Pancreas (tissue), 10 donors: Measurements from ENCODE around the gene GPC3. TPM values are rescaled to one million over a fixed set of nuclear protein-coding genes. Genes with fewer than 3 reads are reported as not detected.
"Not testable (repeated sequence)": the region's sequence is repeated elsewhere in the genome, so short reads cannot be mapped to it uniquely, and the experiment has no call there.

Source experiments
- ATAC-seq, 4 donors: fragments of 200-7000 bp; cut with Tn5 transposase; one replicate each; pipeline versions ENCODE4 v1.8.0 to v1.9.1; 2020; ENCODE audit warnings: mild to moderate bottlenecking in 4 of 4, moderate library complexity in 4 of 4
- DNase-seq, 6 donors: peaks; one replicate each; pipeline ENCODE4 v3.0.0-alpha.2; 2020
- FAIRE-seq: peaks from 2 replicates; lab custom pipeline; 2012; peaks lifted over from hg19 to GRCh38; lab: Jason Lieb, UNC
- H3K27ac ChIP-seq, 4 donors: fragments of 200-600 bp; sonication (generic); 1 replicate in 3 of 4; 2 replicates in 1 of 4; pipeline versions ENCODE4 v1.5.0 to v1.8.0; 2020
- H3K27me3 ChIP-seq, 4 donors: fragments of 200-600 bp; one replicate each; pipeline ENCODE4 v1.8.0; 2021
- H3K36me3 ChIP-seq, 3 donors: fragments of 200-600 bp; sonication (generic) in 1 of 3; one replicate each; pipeline versions ENCODE4 v1.5.0 to v1.8.0; 2020 to 2021
- H3K4me1 ChIP-seq, 3 donors: fragments of 200-600 bp; one replicate each; pipeline ENCODE4 v1.8.0; 2021
- H3K4me3 ChIP-seq, 4 donors: fragments of 200-600 bp; sonication (generic) in 2 of 4; one replicate each; pipeline versions ENCODE4 v1.5.0 to v1.8.0; 2020 to 2021
- H3K9me3 ChIP-seq, 4 donors: fragments of 200-600 bp; one replicate each; pipeline ENCODE4 v1.8.0; 2021
- WGBS, 2 donors: extraction: QIAGEN DNeasy Blood & Tissue Kit; methylation state at CpG; one replicate each; pipeline ENCODE4 v1.1.7; 2013; 5-methylcytosine and 5-hydroxymethylcytosine counted together
- intact Hi-C, 3 donors: fragments of 100-400 bp; cut with DNase I; formaldehyde crosslinking; loops; one replicate each; pipeline versions ENCODE4 v1.11.1 to v1.14.2; 2022
- polyA plus RNA-seq, 2 donors: library from polyadenylated mRNA; stranded (reverse); fragments of 200-250 nt; gene quantifications; one replicate each; pipeline ENCODE4 v1.2.3, GENCODE V29; 2013
- total RNA-seq, 6 donors: library from RNA; stranded (reverse); fragmentation: NEBNext Ultra II Directional in 4 of 6; extraction: Animal tissue kit (Norgen Biotek cat#: 25700) in 4 of 6; gene quantifications; one replicate each; pipeline versions ENCODE4 v1.2.1 to v1.2.4, GENCODE V29; 2021 to 2023
- TF ChIP-seq, protein P1 (sequence below), 4 donors: fragments of 200-600 bp; sonication (generic) in 3 of 4; IDR thresholded peaks; one replicate each; pipeline versions ENCODE4 v1.5.0 to v1.8.0; 2021; ENCODE audit warnings: antibody characterized with exemption in 4 of 4
- donor health status: healthy with polysubstance abuse.
- donor health status: DM: no; HTN: no; CAD: no; lungs with moderate emphysema.
- donor health status: DM: no; HTN: no; CAD: no.
- donor health status: control.
- donor health status: control.
- donor health status: Bipolar disorder and iron deficiency.
- donor health status: DM: yes; HTN: yes; CAD: no.
- donor health status: DM: no; HTN: no; CAD: no.
- donor health status: DM: no; HTN: no; CAD: no.
- donor health status: DM: yes; HTN: yes; CAD: no.

The GPC3 gene
- total and polyA plus RNA-seq, 8 donors: 0.95 to 18.6 (median 2.7) TPM

DNA sequence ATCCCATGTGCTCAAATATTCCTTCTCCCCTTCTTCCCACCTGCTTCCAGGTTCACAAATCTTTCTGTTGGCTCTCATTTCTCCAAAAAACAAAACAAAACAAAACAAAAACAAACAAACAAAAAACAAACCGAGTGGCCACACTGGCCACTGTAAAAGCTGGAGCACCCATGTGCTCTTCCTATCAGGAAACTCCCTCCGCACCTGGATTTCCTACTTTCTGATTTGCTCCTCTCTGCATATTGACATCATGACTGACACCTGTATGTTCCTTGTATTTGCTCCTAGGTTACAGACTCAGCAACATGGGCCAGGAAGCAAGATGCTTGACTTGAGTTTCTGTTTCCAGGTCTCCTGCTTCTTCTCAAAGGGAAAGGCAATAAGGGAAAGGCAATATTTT, 258.8 kb downstream of the GPC3 start:
- Histone ChIP-seq H3K9me3 (no peaks in the 10 kb centered on the region), H3K27ac (no peak overlapping the region), H3K27me3 (peaks cover 0 to 10% (median 0%) of the 10 kb centered on the region in 4 donors), H3K4me1 (no peaks in the 10 kb centered on the region), H3K4me3 (no peak overlapping the region), H3K36me3 (no peaks in the 10 kb centered on the region)
- ATAC-seq: no peak
- TF ChIP-seq, protein P1, sequence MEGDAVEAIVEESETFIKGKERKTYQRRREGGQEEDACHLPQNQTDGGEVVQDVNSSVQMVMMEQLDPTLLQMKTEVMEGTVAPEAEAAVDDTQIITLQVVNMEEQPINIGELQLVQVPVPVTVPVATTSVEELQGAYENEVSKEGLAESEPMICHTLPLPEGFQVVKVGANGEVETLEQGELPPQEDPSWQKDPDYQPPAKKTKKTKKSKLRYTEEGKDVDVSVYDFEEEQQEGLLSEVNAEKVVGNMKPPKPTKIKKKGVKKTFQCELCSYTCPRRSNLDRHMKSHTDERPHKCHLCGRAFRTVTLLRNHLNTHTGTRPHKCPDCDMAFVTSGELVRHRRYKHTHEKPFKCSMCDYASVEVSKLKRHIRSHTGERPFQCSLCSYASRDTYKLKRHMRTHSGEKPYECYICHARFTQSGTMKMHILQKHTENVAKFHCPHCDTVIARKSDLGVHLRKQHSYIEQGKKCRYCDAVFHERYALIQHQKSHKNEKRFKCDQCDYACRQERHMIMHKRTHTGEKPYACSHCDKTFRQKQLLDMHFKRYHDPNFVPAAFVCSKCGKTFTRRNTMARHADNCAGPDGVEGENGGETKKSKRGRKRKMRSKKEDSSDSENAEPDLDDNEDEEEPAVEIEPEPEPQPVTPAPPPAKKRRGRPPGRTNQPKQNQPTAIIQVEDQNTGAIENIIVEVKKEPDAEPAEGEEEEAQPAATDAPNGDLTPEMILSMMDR (IDR thresholded peaks at IDR 0.05): no peak
- WGBS, 2 donors: 60 to 76% methylated on average over 2 of the region's 2 CpGs
- no peak for FAIRE-seq
- no peak for DNase-seq
- intact Hi-C loops: no loop called here

DNA sequence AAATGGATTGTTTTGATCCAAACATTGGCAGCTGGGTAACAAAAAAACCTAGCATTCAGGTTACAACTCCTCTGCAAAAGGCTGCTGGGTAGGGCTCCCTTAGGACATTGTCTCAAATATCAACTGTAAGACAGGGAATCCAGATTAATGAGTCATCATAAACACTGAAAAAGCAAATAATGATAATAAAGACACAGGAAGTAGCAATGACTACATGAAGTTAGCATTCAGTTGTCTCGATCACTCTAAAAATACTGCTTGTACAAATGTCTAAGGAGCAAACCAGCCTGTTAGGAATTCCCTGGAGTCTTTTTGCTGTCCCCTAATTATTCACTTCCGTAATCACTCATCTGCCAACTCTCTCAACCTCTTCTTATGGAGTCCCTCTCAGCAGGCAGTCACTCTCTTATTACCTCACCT, 259.2 kb downstream of the GPC3 start:
- H3K36me3 ChIP-seq: no peaks in the 10 kb centered on the region
- no peak overlapping the region for H3K27ac ChIP-seq
- DNase-seq (no peak), FAIRE-seq (no peak), ATAC-seq (peak in 3 of 4 donors; percentile 30 to 60 (median 34))
- 48 to 55% methylated on average over 2 of the region's 2 CpGs for WGBS, 2 donors
- H3K9me3 ChIP-seq: no peaks in the 10 kb centered on the region
- H3K27me3 ChIP-seq: peaks cover 0 to 10% (median 0%) of the 10 kb centered on the region in 4 donors
- intact Hi-C loops: no loop called here
- H3K4me3 ChIP-seq: no peak overlapping the region
- TF ChIP-seq, protein P1 (IDR thresholded peaks at IDR 0.05): no peak
- no peaks in the 10 kb centered on the region for H3K4me1 ChIP-seq

DNA sequence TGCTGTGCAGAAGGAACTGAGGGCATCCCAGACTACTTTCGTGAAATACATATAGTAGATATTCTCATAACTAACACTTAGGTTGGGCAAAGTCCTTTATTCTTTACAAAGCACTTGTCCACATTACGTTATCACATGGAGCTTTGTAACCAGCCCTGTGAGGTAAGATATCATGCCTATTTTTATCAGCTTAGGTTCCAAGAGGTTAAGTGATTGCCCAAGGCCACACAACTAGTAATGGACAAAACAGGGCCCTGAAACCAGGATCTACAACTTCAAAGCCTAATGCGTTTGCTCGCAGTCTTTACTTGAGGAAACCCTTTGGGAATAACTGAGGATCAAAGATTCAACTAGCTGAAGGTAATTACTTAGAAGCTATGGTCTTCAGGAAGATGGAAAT, 261.5 kb downstream of the GPC3 start:
- 48 to 58% methylated on average over 4 of the region's 4 CpGs for WGBS, 2 donors
- no peak for FAIRE-seq

DNA sequence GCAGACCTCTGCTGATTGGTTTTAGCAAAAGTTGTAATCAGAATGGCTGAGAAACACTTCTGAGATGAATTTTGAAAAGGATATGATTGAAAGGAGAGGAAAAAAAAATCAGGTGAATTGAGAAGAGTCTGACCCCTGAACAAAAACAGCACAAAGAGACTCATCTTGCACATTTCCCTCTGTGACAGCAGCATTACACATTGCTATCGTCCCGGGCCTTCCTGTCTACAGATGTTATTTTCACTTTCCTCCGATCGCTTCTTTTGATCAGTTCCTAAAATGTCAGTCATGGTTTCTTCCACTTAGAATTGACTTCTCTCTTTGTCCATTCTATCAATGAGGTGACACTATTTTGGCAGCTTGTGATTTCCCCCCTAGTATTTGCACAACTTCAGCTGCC, 262.6 kb downstream of the GPC3 start:
- Histone ChIP-seq H3K4me1 (no peaks in the 10 kb centered on the region), H3K27ac (no peak overlapping the region), H3K4me3 (no peak overlapping the region), H3K9me3 (no peaks in the 10 kb centered on the region), H3K27me3 (peaks cover 0 to 10% (median 0%) of the 10 kb centered on the region in 4 donors), H3K36me3 (no peaks in the 10 kb centered on the region)
- ATAC-seq (no peak), DNase-seq (no peak), FAIRE-seq (no peak)
- WGBS, 2 donors: 79 to 90% methylated on average over 4 of the region's 4 CpGs
- intact Hi-C loops: no loop called here
- TF ChIP-seq, protein P1 (IDR thresholded peaks at IDR 0.05): no peak

More for the DNA sequence above, 261.5 kb downstream of the GPC3 start:
- intact Hi-C loops: no loop called here
- TF ChIP-seq, protein P1 (IDR thresholded peaks at IDR 0.05): no peak
- no peak for DNase-seq
- Histone ChIP-seq H3K9me3 (no peaks in the 10 kb centered on the region), H3K27ac (no peak overlapping the region), H3K36me3 (no peaks in the 10 kb centered on the region), H3K27me3 (peaks cover 0 to 10% (median 0%) of the 10 kb centered on the region in 4 donors), H3K4me1 (no peaks in the 10 kb centered on the region), H3K4me3 (no peak overlapping the region)
- peak in 3 of 4 donors; percentile 57 to 81 (median 72) for ATAC-seq

DNA sequence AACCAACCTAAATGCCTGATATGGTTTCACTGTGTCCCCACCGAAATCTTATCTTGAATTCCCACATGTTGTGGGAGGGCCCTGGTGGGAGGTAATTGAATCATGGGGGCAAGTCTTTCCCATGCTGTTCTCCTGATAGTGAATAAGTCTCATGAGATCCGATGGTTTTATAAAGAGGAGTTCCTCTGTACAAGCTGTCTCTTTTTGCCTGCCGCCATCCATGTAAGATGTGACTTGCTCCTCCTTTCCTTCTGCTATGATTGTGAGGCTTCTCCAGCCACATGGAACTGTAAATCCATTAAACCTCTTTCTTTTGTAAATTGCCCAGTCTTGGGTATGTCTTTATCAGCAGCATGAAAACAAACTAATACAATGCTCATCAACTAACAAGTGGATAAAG, 265.1 kb downstream of the GPC3 start:
- intact Hi-C loops, H3K27ac ChIP-seq, H3K4me1 ChIP-seq, DNase-seq, H3K4me3 ChIP-seq, FAIRE-seq, ATAC-seq, H3K9me3 ChIP-seq, H3K36me3 ChIP-seq: not testable (repeated sequence)
- WGBS, 2 donors: 81 to 95% methylated on average over 3 of the region's 3 CpGs
- peaks cover 0 to 10% (median 0%) of the 10 kb centered on the region in 4 donors for H3K27me3 ChIP-seq
